ENCODE measurements around the gene GRIN3B.

DNA sequence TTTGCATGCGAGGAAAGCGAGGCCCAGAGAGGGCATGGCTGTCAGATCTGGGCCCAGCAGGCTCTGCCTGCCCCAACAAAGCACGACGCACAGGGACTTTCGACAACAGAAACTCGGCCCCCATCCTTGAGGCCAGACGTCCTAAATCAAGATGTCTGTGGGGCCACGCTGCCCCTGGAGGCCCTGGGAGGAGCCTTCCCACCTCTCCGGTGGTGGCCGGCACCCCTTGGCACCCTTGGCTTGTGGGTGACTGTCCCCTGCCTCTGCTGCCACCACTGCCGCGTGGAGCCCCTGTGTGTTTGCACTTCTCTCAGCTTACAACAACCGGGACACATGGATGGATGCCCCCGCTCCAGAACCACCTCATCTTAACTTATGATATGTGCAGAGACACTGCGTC lies 11.7 kb upstream of the GRIN3B start:
- TF ChIP-seq POLR2AphosphoS5 (IDR thresholded peaks at IDR 0.05; ENCODE audit: low read depth, low read length) (no peak), POLR2A (IDR thresholded peaks at IDR 0.05; ENCODE audit: low read depth, low read length) (no peak)

Data from GM12892 (cell line).